GM12874 (cell line): ENCODE measurements around the gene SMG9.

Source experiments
- CTCF ChIP-seq: IDR thresholded peaks from 2 replicates; pipeline ENCODE4 v1.5.1; 2011; ENCODE audit warnings: low read depth, mild to moderate bottlenecking, control low read depth, low read length, moderate library complexity; ENCODE audit not compliant: insufficient read depth

SMG9 gene

GRCh38 chr19:43684326-43684725 lies 70.4 kb downstream of the SMG9 start:
- TF ChIP-seq CTCF = no peak

GRCh38 chr19:43683905-43684304 lies 70.9 kb downstream of the SMG9 start:
- no peak for TF ChIP-seq CTCF

- TF ChIP-seq CTCF = no peak
These were observed 71.7 kb downstream of the SMG9 start for GRCh38 chr19:43682824-43683661.

- TF ChIP-seq CTCF = no peak
These were observed 72.9 kb downstream of the SMG9 start for GRCh38 chr19:43681821-43682220.

- no peak for TF ChIP-seq CTCF
These were observed 76.1 kb downstream of the SMG9 start for GRCh38 chr19:43678512-43679261.
